MM.1S (cell line): ENCODE measurements around the gene CTCFL.

Experiments used
- DNase-seq: peaks from one replicate; pipeline ENCODE4 v3.0.0-alpha.2; 2015
- H2AFZ ChIP-seq: fragments of 300-600 bp; sonication (generic); 2 replicates; pipeline ENCODE4 v1.6.0; 2016; ENCODE audit warnings: antibody characterized with exemption, low read length
- H3F3A ChIP-seq: fragments of 300-600 bp; sonication (generic); 2 replicates; pipeline ENCODE4 v1.6.1; 2016; ENCODE audit warnings: mild to moderate bottlenecking, antibody characterized with exemption, low read length, moderate library complexity, mixed read lengths; ENCODE audit not compliant: insufficient read depth
- H3K27ac ChIP-seq: fragments of 300-600 bp; sonication (generic); 2 replicates; pipeline ENCODE4 v1.5.1; 2016; ENCODE audit warnings: mild to moderate bottlenecking, low read length
- H3K27me3 ChIP-seq: fragments of 300-600 bp; sonication (generic); replicated peaks from 2 replicates; pipeline ENCODE4 v1.6.0; 2016; ENCODE audit warnings: low read length; ENCODE audit not compliant: insufficient read depth
- H3K36me3 ChIP-seq: fragments of 300-600 bp; sonication (generic); replicated peaks from 2 replicates; pipeline ENCODE4 v1.6.1; 2016; ENCODE audit warnings: mild to moderate bottlenecking, low read length, mixed read lengths; ENCODE audit not compliant: insufficient read depth
- H3K4me1 ChIP-seq: fragments of 300-600 bp; sonication (generic); 2 replicates; pipeline ENCODE4 v1.6.1; 2016; ENCODE audit warnings: low read length, mixed read lengths
- H3K4me2 ChIP-seq: fragments of 300-600 bp; sonication (generic); 2 replicates; pipeline ENCODE4 v1.6.0; 2016; ENCODE audit warnings: low read depth, low read length
- H3K4me3 ChIP-seq: fragments of 300-600 bp; sonication (generic); 2 replicates; pipeline ENCODE4 v1.5.1; 2016; ENCODE audit warnings: low read length, mixed read lengths
- H3K79me2 ChIP-seq: fragments of 300-600 bp; sonication (generic); 2 replicates; pipeline ENCODE4 v1.6.1; 2016; ENCODE audit warnings: mixed run types, low read length, mixed read lengths
- H3K9ac ChIP-seq: fragments of 300-600 bp; sonication (generic); 2 replicates; pipeline ENCODE4 v1.6.1; 2016; ENCODE audit warnings: low read length, mixed read lengths
- H3K9me2 ChIP-seq: fragments of 300-600 bp; sonication (generic); replicated peaks from 2 replicates; pipeline ENCODE4 v1.6.1; 2016; ENCODE audit warnings: mild to moderate bottlenecking, low read length, mixed read lengths; ENCODE audit not compliant: insufficient read depth
- H3K9me3 ChIP-seq: fragments of 300-600 bp; sonication (generic); replicated peaks from 2 replicates; pipeline ENCODE4 v1.6.1; 2016; ENCODE audit warnings: mild to moderate bottlenecking, low read length, mixed read lengths; ENCODE audit not compliant: insufficient read depth
- H4K20me1 ChIP-seq: fragments of 300-600 bp; sonication (generic); 2 replicates; pipeline ENCODE4 v1.6.1; 2016; ENCODE audit warnings: mild to moderate bottlenecking, low read length, moderate library complexity, mixed read lengths; ENCODE audit not compliant: insufficient read depth
- EZH2 ChIP-seq: fragments of 300-600 bp; sonication (generic); optimal IDR thresholded peaks from 2 replicates; pipeline ENCODE3; 2017; ENCODE audit warnings: low read depth, mild to moderate bottlenecking, antibody characterized with exemption, low read length, mixed read lengths
- EZH2phosphoT487 ChIP-seq: fragments of 300-600 bp; sonication (generic); IDR thresholded peaks from 2 replicates; pipeline ENCODE4 v1.6.1; 2018; ENCODE audit warnings: antibody characterized with exemption, low read length
- TF ChIP-seq, protein P1 (sequence below): fragments of 300-600 bp; sonication (generic); IDR thresholded peaks from 2 replicates; pipeline ENCODE4 v1.5.1; 2016; ENCODE audit warnings: antibody characterized with exemption, low read length, mixed read lengths

Gene CTCFL

DNA sequence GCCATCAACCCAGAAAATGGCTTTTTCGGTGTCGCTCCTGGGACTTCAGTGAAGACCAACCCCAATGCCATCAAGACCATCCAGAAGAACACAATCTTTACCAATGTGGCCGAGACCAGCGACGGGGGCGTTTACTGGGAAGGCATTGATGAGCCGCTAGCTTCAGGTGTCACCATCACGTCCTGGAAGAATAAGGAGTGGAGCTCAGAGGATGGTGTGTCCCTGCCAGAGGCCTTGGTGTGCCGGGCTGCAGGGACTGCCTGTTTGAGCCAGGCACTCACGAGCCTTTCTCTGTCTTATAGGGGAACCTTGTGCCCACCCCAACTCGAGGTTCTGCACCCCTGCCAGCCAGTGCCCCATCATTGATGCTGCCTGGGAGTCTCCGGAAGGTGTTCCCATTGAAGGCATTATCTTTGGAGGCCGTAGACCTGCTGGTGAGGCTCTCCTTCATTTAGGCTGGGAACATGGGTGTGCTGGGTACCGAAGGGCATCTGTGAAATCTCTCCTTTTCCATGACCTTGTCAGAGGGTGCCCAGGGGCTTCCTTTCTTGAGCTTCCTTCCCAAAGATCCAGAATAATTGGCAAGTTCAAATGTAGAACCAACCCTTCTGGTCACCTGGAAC is 39.4 kb upstream of the CTCFL start:
- TF ChIP-seq, protein P1, sequence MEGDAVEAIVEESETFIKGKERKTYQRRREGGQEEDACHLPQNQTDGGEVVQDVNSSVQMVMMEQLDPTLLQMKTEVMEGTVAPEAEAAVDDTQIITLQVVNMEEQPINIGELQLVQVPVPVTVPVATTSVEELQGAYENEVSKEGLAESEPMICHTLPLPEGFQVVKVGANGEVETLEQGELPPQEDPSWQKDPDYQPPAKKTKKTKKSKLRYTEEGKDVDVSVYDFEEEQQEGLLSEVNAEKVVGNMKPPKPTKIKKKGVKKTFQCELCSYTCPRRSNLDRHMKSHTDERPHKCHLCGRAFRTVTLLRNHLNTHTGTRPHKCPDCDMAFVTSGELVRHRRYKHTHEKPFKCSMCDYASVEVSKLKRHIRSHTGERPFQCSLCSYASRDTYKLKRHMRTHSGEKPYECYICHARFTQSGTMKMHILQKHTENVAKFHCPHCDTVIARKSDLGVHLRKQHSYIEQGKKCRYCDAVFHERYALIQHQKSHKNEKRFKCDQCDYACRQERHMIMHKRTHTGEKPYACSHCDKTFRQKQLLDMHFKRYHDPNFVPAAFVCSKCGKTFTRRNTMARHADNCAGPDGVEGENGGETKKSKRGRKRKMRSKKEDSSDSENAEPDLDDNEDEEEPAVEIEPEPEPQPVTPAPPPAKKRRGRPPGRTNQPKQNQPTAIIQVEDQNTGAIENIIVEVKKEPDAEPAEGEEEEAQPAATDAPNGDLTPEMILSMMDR = no peak
- TF ChIP-seq EZH2 = no peak
- no peak for TF ChIP-seq EZH2phosphoT487
- Histone ChIP-seq H3K4me3 (no peak overlapping the region), H4K20me1 (no peaks in the 10 kb centered on the region), H3K27ac (no peak overlapping the region), H3K4me1 (no peaks in the 10 kb centered on the region), H3K9me2 (no peaks in the 10 kb centered on the region), H2AFZ (no peak overlapping the region), H3K36me3 (no peaks in the 10 kb centered on the region), H3F3A (no peaks in the 10 kb centered on the region), H3K79me2 (no peaks in the 10 kb centered on the region), H3K4me2 (no peak overlapping the region), H3K9me3 (no peaks in the 10 kb centered on the region), H3K9ac (no peak overlapping the region), H3K27me3 (peaks cover 100% of the 10 kb centered on the region)
- DNase-seq = no peak

DNA sequence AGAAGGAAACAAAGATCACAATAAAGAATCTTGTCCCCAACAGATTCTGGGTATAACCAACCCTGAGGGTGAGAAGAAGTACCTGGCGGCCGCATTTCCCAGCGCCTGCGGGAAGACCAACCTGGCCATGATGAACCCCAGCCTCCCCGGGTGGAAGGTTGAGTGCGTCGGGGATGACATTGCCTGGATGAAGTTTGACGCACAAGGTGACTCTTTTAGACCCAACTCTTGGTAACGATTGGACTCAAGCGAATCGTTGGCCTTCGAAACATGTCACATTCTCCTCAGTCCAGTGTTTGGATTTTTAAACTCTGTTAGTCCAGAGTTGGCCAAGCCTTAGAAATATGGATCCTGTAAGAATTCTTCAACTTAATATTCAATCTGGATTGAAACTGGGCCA is 38.6 kb upstream of the CTCFL start:
- H3K36me3 ChIP-seq = no peaks in the 10 kb centered on the region
- H4K20me1 ChIP-seq = no peaks in the 10 kb centered on the region
- H3K79me2 ChIP-seq = no peaks in the 10 kb centered on the region
- H3K4me2 ChIP-seq = no peak overlapping the region
- no peaks in the 10 kb centered on the region for H3K9me3 ChIP-seq
- no peak overlapping the region for H3K4me3 ChIP-seq
- TF ChIP-seq, protein P1 = no peak
- TF ChIP-seq EZH2phosphoT487 (no peak), EZH2 (no peak)
- H2AFZ ChIP-seq = no peak overlapping the region
- H3K9ac ChIP-seq = no peak overlapping the region
- no peak overlapping the region for H3K27ac ChIP-seq
- H3K9me2 ChIP-seq = no peaks in the 10 kb centered on the region
- H3F3A ChIP-seq = no peaks in the 10 kb centered on the region
- no peak for DNase-seq
- H3K27me3 ChIP-seq = peaks cover 100% of the 10 kb centered on the region
- H3K4me1 ChIP-seq = no peaks in the 10 kb centered on the region

DNA sequence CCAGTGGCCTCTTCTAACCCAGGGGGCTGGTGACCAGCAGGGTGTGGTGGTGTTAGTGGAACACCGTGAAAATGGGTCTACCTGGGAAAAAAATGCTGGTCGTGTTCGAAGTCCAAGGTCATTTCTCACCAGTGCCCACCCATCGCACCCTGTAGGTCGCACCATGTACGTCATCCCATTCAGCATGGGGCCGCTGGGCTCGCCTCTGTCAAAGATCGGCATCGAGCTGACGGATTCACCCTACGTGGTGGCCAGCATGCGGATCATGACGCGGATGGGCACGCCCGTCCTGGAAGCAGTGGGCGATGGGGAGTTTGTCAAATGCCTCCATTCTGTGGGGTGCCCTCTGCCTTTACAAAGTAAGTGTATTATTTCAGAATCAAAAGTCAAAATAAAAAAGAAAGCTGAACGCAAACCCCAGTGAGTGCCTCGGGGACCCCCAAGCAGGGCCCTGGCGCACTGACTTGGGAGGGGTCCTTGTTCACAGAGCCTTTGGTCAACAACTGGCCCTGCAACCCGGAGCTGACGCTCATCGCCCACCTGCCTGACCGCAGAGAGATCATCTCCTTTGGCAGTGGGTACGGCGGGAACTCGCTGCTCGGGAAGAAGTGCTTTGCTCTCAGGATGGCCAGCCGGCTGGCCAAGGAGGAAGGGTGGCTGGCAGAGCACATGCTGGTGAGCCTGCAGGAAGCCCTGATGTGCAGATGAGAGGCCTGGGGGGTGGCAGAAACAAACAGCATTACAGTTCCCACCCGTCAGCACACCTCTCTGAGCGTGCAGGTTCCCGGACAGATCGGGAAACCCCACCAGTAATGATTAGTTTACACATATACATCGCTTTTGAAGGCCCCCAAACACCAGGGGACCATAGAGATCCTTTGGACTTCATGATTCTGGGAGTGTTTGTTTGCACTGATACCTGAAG is 37.9 kb upstream of the CTCFL start:
- H3K27me3 ChIP-seq = peaks cover 100% of the 10 kb centered on the region
- no peaks in the 10 kb centered on the region for H3K36me3 ChIP-seq
- TF ChIP-seq EZH2 (no peak), EZH2phosphoT487 (no peak)
- TF ChIP-seq, protein P1 = no peak
- no peak overlapping the region for H3K4me2 ChIP-seq
- no peaks in the 10 kb centered on the region for H4K20me1 ChIP-seq
- H3K9ac ChIP-seq = no peak overlapping the region
- no peaks in the 10 kb centered on the region for H3K4me1 ChIP-seq
- H3F3A ChIP-seq = no peaks in the 10 kb centered on the region
- H2AFZ ChIP-seq = no peak overlapping the region
- H3K9me2 ChIP-seq = no peaks in the 10 kb centered on the region
- H3K4me3 ChIP-seq = no peak overlapping the region
- no peak for DNase-seq
- no peaks in the 10 kb centered on the region for H3K79me2 ChIP-seq
- H3K27ac ChIP-seq = no peak overlapping the region
- H3K9me3 ChIP-seq = no peaks in the 10 kb centered on the region
